Body of pancreas (tissue), 4 donors: ENCODE data around the gene UMPS. TPM values are rescaled to one million over a fixed set of nuclear protein-coding genes. Genes with fewer than 3 reads are reported as not detected.

Source experiments
- ATAC-seq: fragments of 150-250 bp; one replicate; pipeline ENCODE4 v1.9.1; 2016
- DNase-seq, 4 donors: peaks; one replicate each; pipeline ENCODE4 v3.0.0-alpha.2; 2019
- H3K27ac ChIP-seq, 4 donors: fragments of 200-600 bp; sonication (generic); 1 replicate in 3 of 4; 2 replicates in 1 of 4; pipeline versions ENCODE4 v1.5.1 to v1.6.1; 2016 to 2019; ENCODE audit warnings: mild to moderate bottlenecking in 1 of 4, mixed read lengths in 1 of 4, moderate library complexity in 1 of 4
- H3K27me3 ChIP-seq, 2 donors: fragments of 200-600 bp; sonication (generic); one replicate each; pipeline ENCODE4 v1.6.0; 2016; ENCODE audit warnings: mild to moderate bottlenecking in 1 of 2
- H3K36me3 ChIP-seq, 2 donors: fragments of 200-600 bp; sonication (generic); replicated peaks in 1 of 2; 2 replicates each; pipeline ENCODE4 v1.5.1; 2016; ENCODE audit warnings: low read depth in 2 of 2; ENCODE audit not compliant: insufficient read depth in 1 of 2
- H3K4me1 ChIP-seq: fragments of 200-600 bp; sonication (generic); one replicate; pipeline ENCODE4 v1.6.0; 2016
- H3K4me3 ChIP-seq, 2 donors: fragments of 200-600 bp; sonication (generic); 1 replicate in 1 of 2; 2 replicates in 1 of 2; pipeline ENCODE4 v1.5.1; 2016 to 2019
- H3K9me3 ChIP-seq, 3 donors: fragments of 200-600 bp; sonication (generic); 1 replicate in 2 of 3; 2 replicates in 1 of 3; pipeline ENCODE4 v1.5.1; 2016
- POLR2A ChIP-seq, 3 donors: fragments of 450-650 bp; IDR thresholded peaks; one replicate each; pipeline ENCODE4 v1.6.1; 2016; ENCODE audit warnings: antibody characterized with exemption in 3 of 3, mild to moderate bottlenecking in 2 of 3
- WGBS, 2 donors: methylation state at CpG; one replicate each; pipeline ENCODE4 v1.1.5; 2017; 5-methylcytosine and 5-hydroxymethylcytosine counted together
- intact Hi-C: fragments of 100-400 bp; cut with DNase I; formaldehyde crosslinking; loops from one replicate; pipeline ENCODE4 v1.15.1; 2023
- total RNA-seq, 2 donors: library from RNA; depleted of rRNA; stranded (reverse); fragments of >200 nt; gene quantifications; one replicate each; pipeline ENCODE4 v1.1.0, GENCODE V29; 2016
- TF ChIP-seq, protein P1 (sequence below), 7 experiments: fragments of 450-650 bp in 4 of 7; fragments of 200-600 bp in 3 of 7; sonication (generic) in 3 of 7; IDR thresholded peaks; one replicate each; pipeline ENCODE4 v1.5.1; 2016 to 2019; ENCODE audit warnings: antibody characterized with exemption in 7 of 7

The UMPS gene
- total RNA-seq, 2 donors from 2014 or later: 6.5 to 12.5 TPM

DNA sequence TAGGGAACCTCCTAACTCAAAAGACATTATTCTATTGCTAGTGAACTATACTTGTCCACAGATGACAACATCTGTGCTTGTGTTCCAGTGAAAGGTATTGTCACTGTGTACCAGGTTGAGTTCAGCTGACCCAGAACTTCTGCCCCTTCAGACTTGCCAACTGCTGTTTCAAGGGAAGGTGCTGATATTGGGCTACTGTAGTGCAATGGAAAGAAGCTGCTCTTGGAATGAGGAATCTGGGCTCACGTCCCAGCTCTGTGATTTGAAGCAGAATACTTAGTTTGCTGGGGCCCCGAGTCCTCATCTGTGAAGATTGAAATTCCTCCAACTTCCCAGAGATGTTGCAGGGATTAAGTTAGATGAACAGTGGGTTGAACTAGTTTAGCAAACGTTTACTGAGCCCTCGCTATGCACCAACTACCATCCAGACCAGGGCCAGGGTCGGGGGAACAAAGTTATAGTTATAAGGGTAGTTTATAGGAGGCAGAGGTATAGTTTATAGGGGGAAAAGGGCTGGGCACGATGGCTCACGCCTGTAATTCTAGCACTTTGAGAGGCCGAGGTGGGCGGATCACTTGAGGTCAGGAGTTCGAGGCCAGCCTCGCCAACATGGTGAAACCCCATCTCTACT, 15.9 kb upstream of the UMPS start:
- no peaks in the 10 kb centered on the region for H3K9me3 ChIP-seq
- intact Hi-C loops: no loop called here
- no peak for TF ChIP-seq POLR2A (IDR thresholded peaks at IDR 0.05)
- TF ChIP-seq, protein P1, sequence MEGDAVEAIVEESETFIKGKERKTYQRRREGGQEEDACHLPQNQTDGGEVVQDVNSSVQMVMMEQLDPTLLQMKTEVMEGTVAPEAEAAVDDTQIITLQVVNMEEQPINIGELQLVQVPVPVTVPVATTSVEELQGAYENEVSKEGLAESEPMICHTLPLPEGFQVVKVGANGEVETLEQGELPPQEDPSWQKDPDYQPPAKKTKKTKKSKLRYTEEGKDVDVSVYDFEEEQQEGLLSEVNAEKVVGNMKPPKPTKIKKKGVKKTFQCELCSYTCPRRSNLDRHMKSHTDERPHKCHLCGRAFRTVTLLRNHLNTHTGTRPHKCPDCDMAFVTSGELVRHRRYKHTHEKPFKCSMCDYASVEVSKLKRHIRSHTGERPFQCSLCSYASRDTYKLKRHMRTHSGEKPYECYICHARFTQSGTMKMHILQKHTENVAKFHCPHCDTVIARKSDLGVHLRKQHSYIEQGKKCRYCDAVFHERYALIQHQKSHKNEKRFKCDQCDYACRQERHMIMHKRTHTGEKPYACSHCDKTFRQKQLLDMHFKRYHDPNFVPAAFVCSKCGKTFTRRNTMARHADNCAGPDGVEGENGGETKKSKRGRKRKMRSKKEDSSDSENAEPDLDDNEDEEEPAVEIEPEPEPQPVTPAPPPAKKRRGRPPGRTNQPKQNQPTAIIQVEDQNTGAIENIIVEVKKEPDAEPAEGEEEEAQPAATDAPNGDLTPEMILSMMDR (IDR thresholded peaks at IDR 0.05): no peak
- H3K4me3 ChIP-seq: no peak overlapping the region
- H3K4me1 ChIP-seq: no peaks in the 10 kb centered on the region
- DNase-seq (no peak), ATAC-seq (no peak)
- no peaks in the 10 kb centered on the region for H3K36me3 ChIP-seq
- no peak overlapping the region for H3K27ac ChIP-seq
- WGBS, 2 donors: 78 to 81% methylated on average over 11 of the region's 11 CpGs
- no peaks in the 10 kb centered on the region for H3K27me3 ChIP-seq

DNA sequence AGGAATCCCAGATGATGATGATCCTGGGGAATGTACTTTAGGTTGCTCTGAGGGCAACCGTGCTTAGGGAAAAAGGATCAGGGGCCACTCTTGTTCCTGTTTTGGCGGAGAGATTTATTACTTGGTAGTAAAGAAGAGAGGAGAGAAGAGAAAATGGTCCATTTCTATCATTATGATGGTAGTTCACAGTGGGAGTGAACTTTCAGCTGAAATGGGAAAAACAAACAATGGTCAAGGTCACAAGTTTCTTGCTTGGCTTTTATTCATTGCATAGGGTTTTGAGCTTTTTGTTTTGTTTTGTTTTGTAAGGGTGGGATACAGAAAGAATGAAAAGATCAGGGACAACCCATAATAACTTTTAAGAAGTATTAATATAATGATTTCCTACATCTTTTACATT, 7.7 kb upstream of the UMPS start:
- ATAC-seq (no peak), DNase-seq (no peak)
- H3K27ac ChIP-seq: no peak overlapping the region
- TF ChIP-seq POLR2A (IDR thresholded peaks at IDR 0.05): no peak
- TF ChIP-seq, protein P1 (IDR thresholded peaks at IDR 0.05): no peak
- H3K9me3 ChIP-seq: no peaks in the 10 kb centered on the region
- no peak overlapping the region for H3K4me3 ChIP-seq
- no peaks in the 10 kb centered on the region for H3K27me3 ChIP-seq
- H3K4me1 ChIP-seq: no peaks in the 10 kb centered on the region
- no peaks in the 10 kb centered on the region for H3K36me3 ChIP-seq
- intact Hi-C loops: no loop called here
- 80% methylated on average over 2 of the region's 2 CpGs for WGBS, 2 donors

DNA sequence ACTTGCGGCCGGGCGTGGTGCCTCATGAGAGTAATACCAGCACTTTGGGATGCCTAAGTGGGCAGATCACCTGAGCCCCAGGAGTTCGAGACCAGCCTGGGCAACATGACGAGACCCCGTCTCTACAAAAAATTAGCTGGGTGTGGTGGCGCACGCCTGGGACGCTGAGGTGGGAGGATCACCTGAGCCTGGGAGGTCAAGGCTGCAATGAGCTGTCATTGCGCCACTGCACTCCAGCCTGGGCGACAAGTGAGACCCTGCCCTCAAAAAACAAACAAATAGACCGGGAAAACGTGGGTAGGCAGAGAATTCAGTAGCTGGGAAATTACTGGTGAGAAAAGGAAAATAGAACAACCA, 667 bp downstream of the UMPS start:
- H3K4me1 ChIP-seq: peaks cover 35% of the 10 kb centered on the region
- no peaks in the 10 kb centered on the region for H3K27me3 ChIP-seq
- TF ChIP-seq POLR2A (IDR thresholded peaks at IDR 0.05): no peak
- TF ChIP-seq, protein P1 (IDR thresholded peaks at IDR 0.05): no peak
- DNase-seq (no peak), ATAC-seq (no peak)
- H3K9me3 ChIP-seq: no peaks in the 10 kb centered on the region
- H3K36me3 ChIP-seq: peaks cover 0 to 3% of the 10 kb centered on the region in 2 donors
- H3K4me3 ChIP-seq: peak overlapping the region; percentile 64 to 75
- peak overlapping the region in 2 of 4 donors; percentile 53 to 79 for H3K27ac ChIP-seq
- intact Hi-C loops: no loop called here
- WGBS, 2 donors: 6 to 10% methylated on average over 13 of the region's 13 CpGs

DNA sequence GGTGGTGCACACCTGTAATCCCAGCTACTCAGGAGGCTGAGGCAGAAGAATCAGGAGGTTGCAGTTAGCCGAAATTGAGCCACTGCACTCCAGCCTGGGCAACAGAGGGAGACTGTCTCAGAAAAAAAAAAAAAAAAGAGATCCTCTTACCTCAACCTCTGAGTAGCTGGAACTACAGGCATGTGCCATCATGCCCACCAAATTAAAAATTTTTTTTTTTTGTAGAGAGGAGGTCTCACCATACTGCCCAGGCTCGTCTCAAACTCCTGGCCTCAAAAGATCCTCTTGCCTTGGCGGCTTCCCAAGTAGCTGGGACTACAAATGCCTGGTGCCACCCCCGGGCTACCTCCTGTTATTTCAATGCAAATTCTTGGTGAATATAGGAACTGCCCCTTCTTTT, 1.5 kb downstream of the UMPS start:
- Histone ChIP-seq H3K27me3 (no peaks in the 10 kb centered on the region), H3K4me1 (peaks cover 35% of the 10 kb centered on the region), H3K4me3 (no peak overlapping the region), H3K27ac (no peak overlapping the region), H3K9me3 (no peaks in the 10 kb centered on the region), H3K36me3 (peaks cover 0 to 3% of the 10 kb centered on the region in 2 donors)
- ATAC-seq: no peak
- TF ChIP-seq POLR2A (IDR thresholded peaks at IDR 0.05): no peak
- TF ChIP-seq, protein P1 (IDR thresholded peaks at IDR 0.05): no peak
- no peak for DNase-seq
- 88% methylated on average over 4 of the region's 4 CpGs for WGBS, 2 donors
- intact Hi-C loops: no loop called here

DNA sequence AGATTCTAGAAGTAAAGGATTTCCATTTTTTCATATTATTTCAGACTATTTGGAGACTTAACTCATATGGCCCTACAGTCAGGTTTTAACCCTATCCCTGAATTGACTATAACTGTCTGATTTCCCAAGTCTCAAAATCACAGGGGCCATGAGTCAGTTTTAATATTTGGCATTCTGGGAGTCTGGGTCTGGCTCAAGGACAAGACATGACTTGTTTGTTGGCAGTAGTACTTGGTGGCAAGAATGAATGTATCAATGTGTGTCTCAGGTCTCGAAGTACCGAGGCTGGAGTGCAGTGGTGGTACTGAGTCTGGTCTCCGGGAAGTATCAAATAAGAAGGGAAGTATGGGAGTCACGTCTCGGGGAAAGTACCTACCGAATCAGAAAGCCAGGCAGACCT, 10.8 kb downstream of the UMPS start:
- TF ChIP-seq, protein P1 (IDR thresholded peaks at IDR 0.05): no peak
- no peak for TF ChIP-seq POLR2A (IDR thresholded peaks at IDR 0.05)
- Histone ChIP-seq H3K4me1 (no peaks in the 10 kb centered on the region), H3K4me3 (no peak overlapping the region), H3K36me3 (peaks cover 0 to 33% of the 10 kb centered on the region in 2 donors), H3K27ac (no peak overlapping the region), H3K9me3 (no peaks in the 10 kb centered on the region), H3K27me3 (no peaks in the 10 kb centered on the region)
- DNase-seq (no peak), ATAC-seq (no peak)
- intact Hi-C loops: no loop called here
- 89 to 96% methylated on average over 6 of the region's 6 CpGs for WGBS, 2 donors
